LoVo (cell line): ENCODE measurements around the gene RNPEPL1.

Experiments used
- DNase-seq: peaks from one replicate; pipeline ENCODE4 v3.0.0-alpha.2; 2016; ENCODE audit warnings: low spot score

Gene RNPEPL1

GRCh38 chr2:240626531-240627300, 58.4 kb downstream of the RNPEPL1 start:
- DNase-seq = no peak

- DNase-seq = no peak
Observed at GRCh38 chr2:240627736-240628506, 59.6 kb downstream of the RNPEPL1 start.

- no peak for DNase-seq
Observed at GRCh38 chr2:240628507-240628807, 60.2 kb downstream of the RNPEPL1 start.

- no peak for DNase-seq
Observed at GRCh38 chr2:240628808-240629618, 60.7 kb downstream of the RNPEPL1 start.

- DNase-seq = no peak
Observed at GRCh38 chr2:240629619-240629967, 61.3 kb downstream of the RNPEPL1 start.

- DNase-seq = no peak
Observed at GRCh38 chr2:240629968-240630770, 61.9 kb downstream of the RNPEPL1 start.
